ENCODE results near the gene TFDP1.

Gene TFDP1

DNA sequence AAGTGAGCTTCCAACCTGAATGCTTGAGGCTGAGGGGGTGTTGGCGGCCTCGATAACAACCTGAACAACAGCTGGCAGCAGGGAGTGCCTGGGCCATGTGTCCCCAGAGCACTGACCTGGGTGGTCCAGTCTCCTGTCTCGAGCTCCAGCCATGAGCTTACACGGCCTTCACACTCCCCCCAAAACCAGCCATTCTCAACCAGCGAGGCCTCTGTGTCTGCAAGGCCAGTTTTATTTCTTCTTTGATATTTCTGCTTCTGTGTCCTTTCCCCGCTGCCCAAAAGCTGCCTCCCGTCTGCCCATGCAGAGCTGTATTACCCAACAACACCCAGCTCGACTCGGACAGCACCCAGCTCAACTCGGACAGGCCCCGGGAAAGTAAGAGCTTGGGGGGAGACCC, 32.5 kb upstream of the TFDP1 start:
- Histone ChIP-seq H3K23ac (ENCODE audit: low read length) (no peak overlapping the region), H2AK5ac (ENCODE audit: low read length) (no peak overlapping the region), H3K9ac (ENCODE audit: low read length) (no peak overlapping the region), H3K9me3 (ENCODE audit: insufficient read depth, low read depth, low read length) (peaks cover 2% of the 10 kb centered on the region), H3K27me3 (ENCODE audit: insufficient read depth, low read length) (no peaks in the 10 kb centered on the region), H3K4me1 (ENCODE audit: control insufficient read depth in 1 of 2, insufficient read depth in 2 of 2, low read length in 2 of 2) (peaks cover 0 to 8% of the 10 kb centered on the region in 2 experiments), H2AFZ (ENCODE audit: insufficient read depth, low read length, poor library complexity) (no peak overlapping the region), H3K27ac (ENCODE audit: low read depth, low read length) (no peak overlapping the region), H3K36me3 (ENCODE audit: control insufficient read depth in 1 of 2, insufficient read depth in 2 of 2, low read length in 2 of 2) (peaks cover 45 to 49% of the 10 kb centered on the region in 2 experiments), H4K91ac (ENCODE audit: low read depth, low read length) (no peak overlapping the region), H3K18ac (ENCODE audit: low read length) (no peak overlapping the region), H4K8ac (ENCODE audit: low read depth, low read length) (no peak overlapping the region), H2BK5ac (ENCODE audit: low read depth, low read length, poor library complexity) (no peak overlapping the region), H2BK12ac (ENCODE audit: low read length) (no peak overlapping the region), H3K4ac (ENCODE audit: low read depth, low read length) (no peak overlapping the region), H3K4me3 (ENCODE audit: low read depth, low read length) (no peak overlapping the region), H3K79me2 (ENCODE audit: control insufficient read depth, insufficient read depth, low read length, poor library complexity) (no peaks in the 10 kb centered on the region), H4K12ac (ENCODE audit: low read depth, low read length) (no peak overlapping the region), H2BK120ac (ENCODE audit: insufficient read depth, low read length, poor library complexity) (no peak overlapping the region), H3K4me2 (ENCODE audit: low read length) (no peak overlapping the region), H3K79me1 (ENCODE audit: low read length) (peaks cover 2% of the 10 kb centered on the region), H3K14ac (ENCODE audit: low read length) (no peak overlapping the region)
- no peak for DNase-seq
- WGBS (ENCODE audit: extremely low coverage, insufficient coverage, insufficient read length): no CpG with 5 or more reads among the region's 11 CpGs

DNA sequence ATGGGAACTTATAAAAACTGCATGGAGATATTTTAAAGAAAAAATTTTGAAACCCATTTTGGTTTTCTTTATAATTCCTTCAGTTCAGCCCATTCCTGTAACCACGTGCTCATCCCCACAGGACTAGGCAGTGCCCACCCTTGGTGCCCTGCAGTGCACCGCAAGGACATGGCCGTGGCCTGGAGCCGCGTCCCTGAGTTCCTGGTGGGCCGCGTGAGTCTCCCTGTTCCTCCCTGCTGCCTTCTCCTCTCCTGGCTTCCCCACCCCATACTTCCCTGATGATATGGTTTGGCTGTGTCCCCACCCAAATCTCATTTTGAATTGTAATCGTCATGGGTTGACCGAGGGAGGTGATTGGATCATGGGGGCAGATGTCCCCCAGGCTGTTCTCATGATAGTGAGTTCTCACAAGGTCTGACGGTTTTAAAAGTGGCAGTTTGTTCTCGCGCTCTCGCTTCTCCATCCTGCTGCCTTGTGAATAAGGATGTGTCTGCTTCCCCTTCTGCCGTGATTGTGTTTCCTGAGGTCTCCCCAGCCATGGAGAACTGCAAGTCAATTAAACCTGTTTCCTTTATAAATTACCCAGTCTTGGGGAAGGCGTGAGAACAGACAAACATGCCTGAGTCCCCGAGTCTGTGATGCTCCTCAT, 31.6 kb upstream of the TFDP1 start:
- Histone ChIP-seq H3K18ac (ENCODE audit: low read length) (no peak overlapping the region), H3K27me3 (ENCODE audit: insufficient read depth, low read length) (no peaks in the 10 kb centered on the region), H3K4me1 (ENCODE audit: control insufficient read depth in 1 of 2, insufficient read depth in 2 of 2, low read length in 2 of 2) (peaks cover 2 to 6% of the 10 kb centered on the region in 2 experiments), H3K27ac (ENCODE audit: low read depth, low read length) (no peak overlapping the region), H2BK120ac (ENCODE audit: insufficient read depth, low read length, poor library complexity) (no peak overlapping the region), H4K12ac (ENCODE audit: low read depth, low read length) (no peak overlapping the region), H3K79me2 (ENCODE audit: control insufficient read depth, insufficient read depth, low read length, poor library complexity) (no peaks in the 10 kb centered on the region), H3K9me3 (ENCODE audit: insufficient read depth, low read depth, low read length) (peaks cover 2% of the 10 kb centered on the region), H2AFZ (ENCODE audit: insufficient read depth, low read length, poor library complexity) (no peak overlapping the region), H3K36me3 (ENCODE audit: control insufficient read depth in 1 of 2, insufficient read depth in 2 of 2, low read length in 2 of 2) (peaks cover 41 to 45% of the 10 kb centered on the region in 2 experiments), H3K14ac (ENCODE audit: low read length) (no peak overlapping the region), H4K8ac (ENCODE audit: low read depth, low read length) (no peak overlapping the region), H2AK5ac (ENCODE audit: low read length) (no peak overlapping the region), H3K79me1 (ENCODE audit: low read length) (peaks cover 2% of the 10 kb centered on the region), H3K4me2 (ENCODE audit: low read length) (no peak overlapping the region), H3K4me3 (ENCODE audit: low read depth, low read length) (no peak overlapping the region), H3K23ac (ENCODE audit: low read length) (no peak overlapping the region), H2BK5ac (ENCODE audit: low read depth, low read length, poor library complexity) (no peak overlapping the region), H3K4ac (ENCODE audit: low read depth, low read length) (no peak overlapping the region), H3K9ac (ENCODE audit: low read length) (no peak overlapping the region), H2BK12ac (ENCODE audit: low read length) (no peak overlapping the region), H4K91ac (ENCODE audit: low read depth, low read length) (no peak overlapping the region)
- DNase-seq: no peak
- no CpG with 5 or more reads among the region's 16 CpGs for WGBS (ENCODE audit: extremely low coverage, insufficient coverage, insufficient read length)

DNA sequence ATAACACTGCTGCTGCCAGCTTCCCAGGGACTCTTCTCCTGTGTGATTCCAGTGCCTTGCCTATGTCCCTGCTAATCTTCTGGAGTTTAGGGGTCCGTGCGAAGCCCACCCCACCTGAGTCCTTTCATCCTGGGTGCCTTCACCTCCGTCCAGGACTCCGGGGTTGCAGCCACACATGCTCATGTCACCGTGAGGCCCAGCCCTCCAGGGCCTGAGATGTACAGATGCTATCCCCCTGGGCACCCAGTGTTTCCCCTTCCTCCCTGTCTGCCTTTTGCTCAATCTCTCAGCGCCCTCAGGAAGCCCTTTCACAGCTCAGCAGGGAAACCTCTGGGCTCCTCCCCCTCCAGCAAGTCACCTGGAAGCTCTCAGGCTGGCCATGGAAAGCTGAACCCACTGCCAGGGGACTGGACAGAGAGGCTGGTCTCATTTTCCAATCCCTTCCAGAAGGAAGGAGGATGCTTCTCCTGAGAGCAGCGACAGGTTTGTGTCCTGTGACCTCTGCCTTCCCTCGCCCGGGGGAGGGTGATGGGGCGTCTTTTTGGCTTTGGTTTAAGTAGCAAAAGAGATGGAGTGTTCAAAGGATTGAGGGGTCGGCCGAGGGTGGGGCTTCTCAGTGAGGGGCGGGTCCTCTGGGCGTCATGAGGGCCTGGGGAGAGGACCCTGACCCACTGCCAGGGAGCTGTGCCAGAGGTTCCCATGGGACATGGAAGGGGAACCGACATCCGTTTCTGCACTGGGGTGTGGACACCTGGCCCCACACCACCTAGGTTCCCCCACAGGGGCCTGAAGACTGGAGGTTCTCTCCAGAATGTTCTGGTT, 30.8 kb upstream of the TFDP1 start:
- no peak for DNase-seq
- Histone ChIP-seq H3K9ac (ENCODE audit: low read length) (no peak overlapping the region), H2BK120ac (ENCODE audit: insufficient read depth, low read length, poor library complexity) (no peak overlapping the region), H3K79me1 (ENCODE audit: low read length) (no peaks in the 10 kb centered on the region), H2BK5ac (ENCODE audit: low read depth, low read length, poor library complexity) (no peak overlapping the region), H3K4me3 (ENCODE audit: low read depth, low read length) (no peak overlapping the region), H2AFZ (ENCODE audit: insufficient read depth, low read length, poor library complexity) (no peak overlapping the region), H3K14ac (ENCODE audit: low read length) (no peak overlapping the region), H3K27ac (ENCODE audit: low read depth, low read length) (no peak overlapping the region), H3K4ac (ENCODE audit: low read depth, low read length) (no peak overlapping the region), H2AK5ac (ENCODE audit: low read length) (no peak overlapping the region), H3K79me2 (ENCODE audit: control insufficient read depth, insufficient read depth, low read length, poor library complexity) (no peaks in the 10 kb centered on the region), H3K18ac (ENCODE audit: low read length) (no peak overlapping the region), H3K4me1 (ENCODE audit: control insufficient read depth in 1 of 2, insufficient read depth in 2 of 2, low read length in 2 of 2) (peaks cover 6 to 10% of the 10 kb centered on the region in 2 experiments), H2BK12ac (ENCODE audit: low read length) (no peak overlapping the region), H3K9me3 (ENCODE audit: insufficient read depth, low read depth, low read length) (peaks cover 2% of the 10 kb centered on the region), H3K23ac (ENCODE audit: low read length) (no peak overlapping the region), H3K27me3 (ENCODE audit: insufficient read depth, low read length) (no peaks in the 10 kb centered on the region), H4K12ac (ENCODE audit: low read depth, low read length) (no peak overlapping the region), H3K4me2 (ENCODE audit: low read length) (no peak overlapping the region), H4K91ac (ENCODE audit: low read depth, low read length) (no peak overlapping the region), H4K8ac (ENCODE audit: low read depth, low read length) (no peak overlapping the region), H3K36me3 (ENCODE audit: control insufficient read depth in 1 of 2, insufficient read depth in 2 of 2, low read length in 2 of 2) (peaks cover 33 to 43% of the 10 kb centered on the region in 2 experiments)
- WGBS (ENCODE audit: extremely low coverage, insufficient coverage, insufficient read length): no CpG with 5 or more reads among the region's 16 CpGs

DNA sequence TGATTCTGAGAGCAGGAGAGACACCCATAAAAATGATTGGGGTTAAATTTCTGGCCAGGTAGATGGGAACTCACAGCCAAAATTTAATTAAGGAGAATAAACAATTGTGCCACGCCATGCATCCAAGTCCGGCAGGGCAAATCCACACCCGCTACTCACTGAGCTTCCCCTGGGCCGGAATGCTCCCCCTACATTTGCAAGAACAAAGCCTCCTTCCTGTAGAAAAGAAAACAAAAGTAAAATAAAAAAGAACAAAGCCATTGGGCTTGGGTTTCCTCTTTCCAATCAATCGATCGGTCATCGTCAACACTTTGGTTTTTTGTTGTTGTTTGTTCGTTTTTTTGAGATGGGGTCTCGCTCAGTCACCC, 30.2 kb upstream of the TFDP1 start:
- Histone ChIP-seq H4K8ac (ENCODE audit: low read depth, low read length) (no peak overlapping the region), H3K79me1 (ENCODE audit: low read length) (no peaks in the 10 kb centered on the region), H2BK120ac (ENCODE audit: insufficient read depth, low read length, poor library complexity) (no peak overlapping the region), H3K23ac (ENCODE audit: low read length) (no peak overlapping the region), H3K9me3 (ENCODE audit: insufficient read depth, low read depth, low read length) (peaks cover 2% of the 10 kb centered on the region), H3K14ac (ENCODE audit: low read length) (no peak overlapping the region), H3K4ac (ENCODE audit: low read depth, low read length) (no peak overlapping the region), H2AK5ac (ENCODE audit: low read length) (no peak overlapping the region), H4K91ac (ENCODE audit: low read depth, low read length) (no peak overlapping the region), H3K4me1 (ENCODE audit: control insufficient read depth in 1 of 2, insufficient read depth in 2 of 2, low read length in 2 of 2) (peaks cover 6 to 8% of the 10 kb centered on the region in 2 experiments), H2BK12ac (ENCODE audit: low read length) (no peak overlapping the region), H3K27me3 (ENCODE audit: insufficient read depth, low read length) (no peaks in the 10 kb centered on the region), H2AFZ (ENCODE audit: insufficient read depth, low read length, poor library complexity) (no peak overlapping the region), H3K4me3 (ENCODE audit: low read depth, low read length) (no peak overlapping the region), H3K27ac (ENCODE audit: low read depth, low read length) (no peak overlapping the region), H4K12ac (ENCODE audit: low read depth, low read length) (no peak overlapping the region), H3K79me2 (ENCODE audit: control insufficient read depth, insufficient read depth, low read length, poor library complexity) (no peaks in the 10 kb centered on the region), H3K18ac (ENCODE audit: low read length) (no peak overlapping the region), H3K9ac (ENCODE audit: low read length) (no peak overlapping the region), H3K4me2 (ENCODE audit: low read length) (no peak overlapping the region), H2BK5ac (ENCODE audit: low read depth, low read length, poor library complexity) (no peak overlapping the region), H3K36me3 (ENCODE audit: control insufficient read depth in 1 of 2, insufficient read depth in 2 of 2, low read length in 2 of 2) (peaks cover 29 to 38% of the 10 kb centered on the region in 2 experiments)
- DNase-seq: no peak
- WGBS (ENCODE audit: extremely low coverage, insufficient coverage, insufficient read length): no CpG with 5 or more reads among the region's 9 CpGs

Measured in trophoblast cell (in vitro differentiated cells and primary cell).